Right lobe of liver (tissue), 4 donors: ENCODE results near the gene CHTF8.

Experiments used
- POLR2A ChIP-seq: fragments of 450-650 bp; IDR thresholded peaks from one replicate; pipeline ENCODE4 v1.6.1; 2017; ENCODE audit warnings: antibody characterized with exemption, mild to moderate bottlenecking
- TF ChIP-seq, protein P1 (sequence below), 4 donors: fragments of 200-600 bp in 3 of 4; fragments of 450-650 bp in 1 of 4; IDR thresholded peaks; one replicate each; pipeline versions ENCODE4 v1.5.1 to v1.8.0; 2016 to 2022; ENCODE audit warnings: antibody characterized with exemption in 4 of 4, mild to moderate bottlenecking in 2 of 4
- donor health status: DM: no; HTN: no; CAD: no.
- donor health status: DM: no; HTN: no; CAD: no.
- donor health status: DM: no; HTN: yes; CAD: no.

- TF ChIP-seq, protein P1, sequence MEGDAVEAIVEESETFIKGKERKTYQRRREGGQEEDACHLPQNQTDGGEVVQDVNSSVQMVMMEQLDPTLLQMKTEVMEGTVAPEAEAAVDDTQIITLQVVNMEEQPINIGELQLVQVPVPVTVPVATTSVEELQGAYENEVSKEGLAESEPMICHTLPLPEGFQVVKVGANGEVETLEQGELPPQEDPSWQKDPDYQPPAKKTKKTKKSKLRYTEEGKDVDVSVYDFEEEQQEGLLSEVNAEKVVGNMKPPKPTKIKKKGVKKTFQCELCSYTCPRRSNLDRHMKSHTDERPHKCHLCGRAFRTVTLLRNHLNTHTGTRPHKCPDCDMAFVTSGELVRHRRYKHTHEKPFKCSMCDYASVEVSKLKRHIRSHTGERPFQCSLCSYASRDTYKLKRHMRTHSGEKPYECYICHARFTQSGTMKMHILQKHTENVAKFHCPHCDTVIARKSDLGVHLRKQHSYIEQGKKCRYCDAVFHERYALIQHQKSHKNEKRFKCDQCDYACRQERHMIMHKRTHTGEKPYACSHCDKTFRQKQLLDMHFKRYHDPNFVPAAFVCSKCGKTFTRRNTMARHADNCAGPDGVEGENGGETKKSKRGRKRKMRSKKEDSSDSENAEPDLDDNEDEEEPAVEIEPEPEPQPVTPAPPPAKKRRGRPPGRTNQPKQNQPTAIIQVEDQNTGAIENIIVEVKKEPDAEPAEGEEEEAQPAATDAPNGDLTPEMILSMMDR (IDR thresholded peaks at IDR 0.05): no peak
- TF ChIP-seq POLR2A: no peak
Measured at GRCh38 chr16:69094501-69094900, 37.9 kb downstream of the CHTF8 start.
